Astrocyte of the cerebellum (primary cell): ENCODE data around the gene MARK4.

ENCODE experiments used
- DNase-seq: peaks from one replicate; pipeline ENCODE4 v3.0.0-alpha.2; 2011; ENCODE audit warnings: low read depth
- H3K4me3 ChIP-seq: 2 replicates; pipeline ENCODE4 v1.5.1; 2011; ENCODE audit warnings: mild to moderate bottlenecking, low read depth, low read length, moderate library complexity
- CTCF ChIP-seq: IDR thresholded peaks from 2 replicates; pipeline ENCODE4 v1.5.1; 2012; ENCODE audit warnings: low read length, low read depth, moderate library complexity, mild to moderate bottlenecking; ENCODE audit errors: missing control alignments
- in situ Hi-C: cut with HindIII; loops from 2 replicates; pipeline ENCODE4 v1.10.0; 2017; ENCODE audit warnings: low sequenced_read_pairs

Gene MARK4

DNA sequence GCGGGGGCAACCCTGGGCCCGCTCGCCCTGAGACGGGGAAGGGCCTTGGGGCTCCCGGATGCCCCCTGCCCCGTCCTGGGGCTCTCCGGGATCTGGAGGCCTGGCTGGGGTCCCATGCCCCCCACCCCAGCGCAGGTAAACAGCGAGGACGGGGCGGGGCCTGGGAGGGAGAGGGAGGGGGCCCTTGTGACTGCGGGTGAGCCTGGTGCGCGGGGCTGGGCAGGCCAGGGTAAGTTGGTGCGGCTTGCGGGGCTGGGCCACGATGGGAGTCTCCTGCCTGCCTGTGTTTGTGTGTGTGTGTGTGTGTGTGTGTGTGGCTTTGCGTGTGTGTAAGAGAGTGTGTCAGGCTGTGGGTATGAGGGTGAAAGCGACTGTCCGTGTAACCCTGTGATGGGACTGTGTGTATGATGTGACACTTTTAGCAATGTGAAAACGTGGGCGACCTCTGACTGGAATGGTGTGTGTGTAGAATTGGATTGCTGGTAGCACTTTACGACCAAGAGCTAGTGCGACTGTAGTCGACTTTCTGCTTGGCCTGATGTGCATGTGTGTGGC, 89.9 kb downstream of the MARK4 start:
- in situ Hi-C loops = no loop called here
- DNase-seq = no peak
- no peak for TF ChIP-seq CTCF
- H3K4me3 ChIP-seq = peak overlapping the region; percentile 18

- no peak for DNase-seq
- in situ Hi-C loops = no loop called here
- TF ChIP-seq CTCF = no peak
- H3K4me3 ChIP-seq = no peak overlapping the region
Observed at GRCh38 chr19:45342911-45343310, 91.8 kb downstream of the MARK4 start.

DNA sequence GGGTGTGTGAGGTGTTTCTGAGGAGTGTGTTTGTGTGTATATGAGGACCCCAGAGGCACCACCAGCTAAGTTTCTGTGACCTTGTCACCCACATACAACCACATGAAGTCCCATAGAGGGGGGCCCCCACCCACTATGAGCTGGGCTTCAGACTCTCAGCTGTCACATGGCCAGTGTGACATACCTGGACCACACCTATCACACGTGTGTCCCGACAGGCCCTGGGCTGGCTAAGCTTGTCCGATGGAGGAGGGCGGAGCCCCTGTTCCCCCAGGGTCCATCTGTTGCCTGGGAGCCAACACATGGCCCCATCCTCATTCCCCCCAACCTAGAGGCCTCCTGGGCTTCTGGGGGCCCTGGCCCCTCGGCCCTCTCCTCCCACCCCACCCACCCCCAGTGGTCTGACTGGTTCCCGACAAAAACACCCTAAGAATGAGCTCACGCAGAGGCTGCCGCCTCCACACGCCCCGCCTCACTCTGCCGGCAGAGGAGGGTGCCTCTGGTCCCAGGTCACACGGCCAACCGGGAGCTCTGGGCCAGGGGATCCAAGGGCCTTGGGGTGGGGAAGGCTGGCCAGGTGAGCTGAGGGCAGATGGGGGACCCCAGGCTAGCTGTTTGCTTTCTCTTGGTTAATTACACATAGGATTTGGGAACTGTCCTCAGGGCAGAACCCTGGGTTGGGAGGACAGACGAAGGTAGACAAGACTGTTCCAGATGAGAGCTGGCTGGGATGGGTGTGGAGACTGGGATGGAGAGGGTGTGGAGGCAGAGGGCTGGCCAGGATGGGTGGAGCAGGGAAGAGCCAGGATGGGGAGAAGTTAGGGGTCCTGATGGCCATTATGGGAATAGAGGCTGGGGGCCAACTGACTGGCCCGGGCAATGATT, 93.8 kb downstream of the MARK4 start:
- in situ Hi-C loops = no loop called here
- no peak for TF ChIP-seq CTCF
- no peak for DNase-seq
- no peak overlapping the region for H3K4me3 ChIP-seq

- H3K4me3 ChIP-seq = no peak overlapping the region
- in situ Hi-C loops = no loop called here
- no peak for TF ChIP-seq CTCF
- DNase-seq = no peak
Observed at GRCh38 chr19:45345506-45345860, 94.4 kb downstream of the MARK4 start.

- no peak for TF ChIP-seq CTCF
- in situ Hi-C loops = no loop called here
- DNase-seq = no peak
- no peak overlapping the region for H3K4me3 ChIP-seq
Observed at GRCh38 chr19:45346449-45346848, 95.4 kb downstream of the MARK4 start.

- in situ Hi-C loops = no loop called here
- DNase-seq = no peak
- no peak for TF ChIP-seq CTCF
Observed at GRCh38 chr19:45347570-45348366, 96.7 kb downstream of the MARK4 start.

More at GRCh38 chr19:45347570-45348366, 96.7 kb downstream of the MARK4 start:
- H3K4me3 ChIP-seq = no peak overlapping the region
